GM18520 (cell line): ENCODE data around the gene PLPPR2.
"Not testable (repeated sequence)": the region's sequence is repeated elsewhere in the genome, so short reads cannot be mapped to it uniquely, and the experiment has no call there.

Experiments used
- ATAC-seq: cut with Tn5 transposase; IDR thresholded peaks from one replicate; pipeline ENCODE4 v1.9.1; 2021; ENCODE audit not compliant: unreplicated experiment

Gene PLPPR2

GRCh38 chr19:11339254-11340098 is 15.8 kb upstream of the PLPPR2 start, which contains the start of gene RAB3D:
RAB3D (minus strand) TSS chr19:11339657; CDS start chr19:11337399, 2,258 bp downstream.
- no peak for ATAC-seq

GRCh38 chr19:11340099-11340467 is 15.1 kb upstream of the PLPPR2 start:
- not testable (repeated sequence) for ATAC-seq

- no peak for ATAC-seq
Measured at GRCh38 chr19:11342429-11342828, 12.8 kb upstream of the PLPPR2 start.

GRCh38 chr19:11345122-11345803 is 10.0 kb upstream of the PLPPR2 start:
- ATAC-seq, result no peak

- ATAC-seq, result peak; percentile 88
Measured at GRCh38 chr19:11346104-11346940, 8.9 kb upstream of the PLPPR2 start, which contains the start of the genes CCDC159 and TMEM205. CCDC159 (plus strand) TSS chr19:11346519; CDS start chr19:11346607, 88 bp downstream. TMEM205 (minus strand) TSS chr19:11346268; CDS start chr19:11345619, 649 bp downstream.

- ATAC-seq, result no peak
Measured at GRCh38 chr19:11347546-11348039, 7.6 kb upstream of the PLPPR2 start.

GRCh38 chr19:11349171-11349570 is 6.1 kb upstream of the PLPPR2 start:
- no peak for ATAC-seq

- not testable (repeated sequence) for ATAC-seq
Measured at GRCh38 chr19:11354102-11354501, 1.1 kb upstream of the PLPPR2 start.

- ATAC-seq, result no peak
Measured at GRCh38 chr19:11356074-11356397, 804 bp downstream of the PLPPR2 start.

- ATAC-seq, result no peak
Measured at GRCh38 chr19:11356676-11357550, 1.7 kb downstream of the PLPPR2 start.

GRCh38 chr19:11359421-11359820 is 4.2 kb downstream of the PLPPR2 start:
- ATAC-seq, result no peak

GRCh38 chr19:11361037-11361770 is 6.0 kb downstream of the PLPPR2 start:
- ATAC-seq, result no peak

- ATAC-seq, result no peak
Measured at GRCh38 chr19:11361771-11362731, 6.8 kb downstream of the PLPPR2 start.

- ATAC-seq, result no peak
Measured at GRCh38 chr19:11363881-11364280, 8.6 kb downstream of the PLPPR2 start.

- no peak for ATAC-seq
Measured at GRCh38 chr19:11364296-11364904, 9.2 kb downstream of the PLPPR2 start.

- ATAC-seq, result no peak
Measured at GRCh38 chr19:11364935-11365334, 9.7 kb downstream of the PLPPR2 start.

- no peak for ATAC-seq
Measured at GRCh38 chr19:11365557-11366117, 10.4 kb downstream of the PLPPR2 start.

- ATAC-seq, result no peak
Measured at GRCh38 chr19:11367528-11367927, 12.3 kb downstream of the PLPPR2 start.
